GM12878 (cell line): ENCODE data around the gene C11orf42. TPM values are rescaled to one million over a fixed set of nuclear protein-coding genes. Genes with fewer than 3 reads are reported as not detected.

Experiments
- BACH1 ChIP-seq: fragments of 450-650 bp; IDR thresholded peaks from 2 replicates; pipeline ENCODE4 v1.6.1; 2017; ENCODE audit warnings: mild to moderate bottlenecking, borderline replicate concordance
- CEBPZ ChIP-seq: fragments of 150-350 bp; IDR thresholded peaks from 2 replicates; pipeline ENCODE4 v1.6.1; 2016; ENCODE audit warnings: low read depth, low read length
- CREB1 ChIP-seq: IDR thresholded peaks from 2 replicates; pipeline ENCODE4 v1.6.1; 2012; ENCODE audit warnings: low read depth, mild to moderate bottlenecking, inconsistent platforms
- CREM ChIP-seq: IDR thresholded peaks from 2 replicates; pipeline ENCODE4 v1.6.1; 2014; ENCODE audit warnings: antibody characterized with exemption, low read depth
- E4F1 ChIP-seq: fragments of 450-650 bp; IDR thresholded peaks from 2 replicates; pipeline ENCODE4 v1.6.1; 2018; ENCODE audit warnings: borderline replicate concordance, mild to moderate bottlenecking; ENCODE audit not compliant: partially characterized antibody
- FOXM1 ChIP-seq: IDR thresholded peaks from 2 replicates; pipeline ENCODE4 v1.6.1; 2012; ENCODE audit warnings: low read depth, mild to moderate bottlenecking, inconsistent platforms, low read length, moderate library complexity
- GATAD2B ChIP-seq: fragments of 450-650 bp; conservative IDR thresholded peaks from 2 replicates; pipeline ENCODE4 v1.6.1; 2017; ENCODE audit warnings: low read depth, mild to moderate bottlenecking, moderate library complexity
- LARP7 ChIP-seq: fragments of 450-650 bp; IDR thresholded peaks from 2 replicates; pipeline ENCODE4 v1.6.1; 2017; ENCODE audit warnings: mild to moderate bottlenecking
- NFYA ChIP-seq: IDR thresholded peaks from 2 replicates; pipeline ENCODE4 v1.6.1; 2011; ENCODE audit warnings: low read depth, mild to moderate bottlenecking, low read length, improper control_type of control experiment, borderline replicate concordance
- NRF1 ChIP-seq: conservative IDR thresholded peaks from 2 replicates; pipeline ENCODE4 v1.6.1; 2011; ENCODE audit warnings: mild to moderate bottlenecking, low read depth, low read length, improper control_type of control experiment
- POLR2AphosphoS5 ChIP-seq: IDR thresholded peaks from 2 replicates; pipeline ENCODE4 v1.6.1; 2011; ENCODE audit warnings: mild to moderate bottlenecking, low read length, inconsistent platforms
- RAD51 ChIP-seq: fragments of 450-650 bp; IDR thresholded peaks from 2 replicates; pipeline ENCODE4 v1.6.1; 2016; ENCODE audit warnings: moderate library complexity, mild to moderate bottlenecking, inconsistent platforms
- RELB ChIP-seq: fragments of 450-650 bp; IDR thresholded peaks from 2 replicates; pipeline ENCODE4 v1.6.1; 2017; ENCODE audit warnings: low read depth, mild to moderate bottlenecking, moderate library complexity
- SKIL ChIP-seq: fragments of 450-650 bp; IDR thresholded peaks from 2 replicates; pipeline ENCODE4 v1.6.1; 2017; ENCODE audit warnings: mild to moderate bottlenecking, low read depth, inconsistent platforms; ENCODE audit not compliant: poor library complexity, severe bottlenecking
- SMAD5 ChIP-seq: IDR thresholded peaks from 2 replicates; pipeline ENCODE4 v1.6.1; 2016; ENCODE audit warnings: antibody characterized with exemption, low read depth
- SMARCA5 ChIP-seq: fragments of 450-650 bp; IDR thresholded peaks from 2 replicates; pipeline ENCODE4 v1.6.1; 2017; ENCODE audit warnings: mild to moderate bottlenecking
- SP1 ChIP-seq: IDR thresholded peaks from one replicate; pipeline ENCODE4 v1.6.1; 2011; ENCODE audit warnings: low read depth, low read length
- SREBF2 ChIP-seq: IDR thresholded peaks from 2 replicates; pipeline ENCODE4 v1.6.1; 2012; ENCODE audit warnings: mild to moderate bottlenecking, low read length
- TCF12 ChIP-seq: IDR thresholded peaks from 2 replicates; pipeline ENCODE4 v1.6.1; 2011; ENCODE audit warnings: low read depth, mild to moderate bottlenecking, low read length
- YY1 ChIP-seq: IDR thresholded peaks from 2 replicates; pipeline ENCODE4 v1.6.1; 2011; ENCODE audit warnings: low read depth, mild to moderate bottlenecking, low read length
- ZNF207 ChIP-seq: fragments of 450-650 bp; IDR thresholded peaks from 2 replicates; pipeline ENCODE4 v1.6.1; 2014; ENCODE audit warnings: antibody characterized with exemption, mild to moderate bottlenecking, borderline replicate concordance
- ZNF24 ChIP-seq: fragments of 450-650 bp; IDR thresholded peaks from 2 replicates; pipeline ENCODE4 v1.6.1; 2017; ENCODE audit warnings: antibody characterized with exemption, mild to moderate bottlenecking
- polyA plus RNA-seq, 11 experiments: library from polyadenylated mRNA; depleted of rRNA in 4 of 11; unstranded in 6 of 11; stranded (reverse) in 5 of 11; fragments of >200 nt; fragmentation: Nextera tagmentation in 4 of 11; fragmentation: Illumina TruSeq in 1 of 11; extraction: Ambion mirVana in 4 of 11; extraction: Trizol in 1 of 11; gene quantifications; 1 replicate in 1 of 11; 2 replicates in 10 of 11; pipeline versions ENCODE4 v1.2.1 to v1.2.3, GENCODE V29; 2011 to 2016; ENCODE audit warnings: inconsistent platforms in 2 of 11, missing spikeins in 2 of 11, low read depth in 1 of 11
- total RNA-seq, 4 experiments: library from RNA; depleted of rRNA in 3 of 4; stranded (reverse); fragments of >200 nt in 3 of 4; fragmentation: Illumina TruSeq in 1 of 4; extraction: Trizol in 1 of 4; gene quantifications; 2 replicates each; pipeline versions ENCODE4 v1.2.1 to v1.2.3, GENCODE V29; 2013 to 2021

Gene C11orf42
- total and polyA plus RNA-seq, 10 of the 15 experiments (the other 5 are each of a cell fraction or from before 2014, with no cell fraction given): 0.19 TPM; not detected in 9

- peak; percentile 92 for TF ChIP-seq YY1
- TF ChIP-seq POLR2AphosphoS5: peak; percentile 44; the same call in 1 of the 2 replicates
- peak; percentile 39 for TF ChIP-seq CREM
- peak; percentile 12; the same call in 1 of the 2 replicates for TF ChIP-seq RELB
- no peak for TF ChIP-seq CEBPZ
- TF ChIP-seq SP1: peak; percentile 62
- no peak for TF ChIP-seq SKIL
- 0 out of 2 replicates have a peak, but pooled peaks have one; percentile 25 for TF ChIP-seq BACH1
- TF ChIP-seq GATAD2B: no peak
- TF ChIP-seq TCF12: no peak
- no peak for TF ChIP-seq FOXM1
- TF ChIP-seq CREB1: peak; percentile 86
- no peak for TF ChIP-seq LARP7
- TF ChIP-seq ZNF207: peak; percentile 82; the same call in 1 of the 2 replicates
- peak; percentile 44 for TF ChIP-seq E4F1
- no peak for TF ChIP-seq RAD51
- TF ChIP-seq SMARCA5: no peak; the same call in 1 of the 2 replicates
- 0 out of 2 replicates have a peak, but pooled peaks have one; percentile 47 for TF ChIP-seq SMAD5
- TF ChIP-seq NRF1: peak; percentile 51
- TF ChIP-seq NFYA: no peak
- TF ChIP-seq SREBF2: no peak
- TF ChIP-seq ZNF24: no peak
Observed at GRCh38 chr11:6234387-6235107, 29.2 kb downstream of the C11orf42 start, which contains the start of gene FHIP1B (continued).
